Measurements from ENCODE around the gene FAM114A1.
A peak's percentile ranks its signal among the peaks of the same experiment; 100 is the strongest.

The FAM114A1 gene

DNA sequence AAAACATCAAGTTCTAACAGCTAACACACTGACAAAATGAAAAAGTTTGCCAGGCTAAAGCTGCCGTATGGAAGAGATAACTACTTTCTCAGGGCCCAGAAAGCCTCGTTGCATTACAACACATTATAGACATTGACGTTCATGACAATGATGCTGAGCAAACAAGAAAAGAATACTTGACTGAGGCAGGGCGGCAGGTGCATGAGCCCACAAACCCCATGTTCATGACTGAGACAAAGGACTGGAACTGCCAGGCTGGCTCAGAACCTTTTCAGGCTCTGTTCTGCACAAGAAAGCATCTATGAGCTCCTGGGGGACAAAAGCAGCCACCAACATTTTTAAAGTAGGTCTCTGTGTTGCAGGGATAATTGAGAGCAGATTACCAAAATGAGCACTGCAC lies 24.6 kb upstream of the FAM114A1 start:
- no peak for DNase-seq (ENCODE audit: low read depth, low spot score)
- no peaks in the 10 kb centered on the region for H3K27me3 ChIP-seq (ENCODE audit: insufficient read depth, insufficient read length)
- H3K4me3 ChIP-seq (ENCODE audit: insufficient read length, low read depth) = no peak overlapping the region
- TF ChIP-seq ZNF274 (IDR thresholded peaks at IDR 0.05; ENCODE audit: low read depth, low read length) (no peak), SUZ12 (IDR thresholded peaks at IDR 0.05; ENCODE audit: extremely low read depth, insufficient read depth, insufficient read length) (no peak), YY1 (IDR thresholded peaks at IDR 0.05; ENCODE audit: insufficient read depth, insufficient read length) (no peak)
- H3K9ac ChIP-seq (ENCODE audit: insufficient read length, low read depth) = no peak overlapping the region
- peaks cover 3% of the 10 kb centered on the region; the same call in 1 of the 2 replicates for H3K9me3 ChIP-seq (ENCODE audit: insufficient read depth, low read length)
- H3K36me3 ChIP-seq (ENCODE audit: insufficient read depth, insufficient read length, low read length) = no peaks in the 10 kb centered on the region
- no peaks in the 10 kb centered on the region for H3K4me1 ChIP-seq (ENCODE audit: insufficient read depth, insufficient read length)

DNA sequence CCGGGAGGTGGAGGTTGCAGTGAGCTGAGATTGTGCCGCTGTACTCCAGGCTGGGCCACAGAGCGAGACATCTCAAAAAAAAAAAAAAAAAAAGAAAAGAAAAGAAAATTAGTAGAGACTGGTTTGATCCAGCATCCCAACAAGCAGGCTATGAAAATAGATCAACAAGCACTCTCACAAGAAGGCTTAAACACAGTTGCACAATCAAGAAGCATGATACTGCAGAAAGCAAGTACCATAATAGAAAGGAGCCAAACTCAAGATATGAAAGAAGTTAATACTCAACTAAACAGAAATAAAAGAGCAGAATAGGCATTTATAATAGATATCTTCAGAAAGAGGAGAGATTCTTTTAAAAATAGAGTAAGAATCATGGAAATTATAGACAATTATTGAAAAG lies 21.6 kb upstream of the FAM114A1 start:
- peaks cover 3% of the 10 kb centered on the region; the same call in 1 of the 2 replicates for H3K9me3 ChIP-seq (ENCODE audit: insufficient read depth, low read length)
- no peak overlapping the region for H3K4me3 ChIP-seq (ENCODE audit: insufficient read length, low read depth)
- no peaks in the 10 kb centered on the region for H3K4me1 ChIP-seq (ENCODE audit: insufficient read depth, insufficient read length)
- no peak overlapping the region for H3K9ac ChIP-seq (ENCODE audit: insufficient read length, low read depth)
- DNase-seq (ENCODE audit: low read depth, low spot score) = no peak
- TF ChIP-seq YY1 (IDR thresholded peaks at IDR 0.05; ENCODE audit: insufficient read depth, insufficient read length) = no peak
- TF ChIP-seq ZNF274 (IDR thresholded peaks at IDR 0.05; ENCODE audit: low read depth, low read length) = no peak
- no peak for TF ChIP-seq SUZ12 (IDR thresholded peaks at IDR 0.05; ENCODE audit: extremely low read depth, insufficient read depth, insufficient read length)
- H3K36me3 ChIP-seq (ENCODE audit: insufficient read depth, insufficient read length, low read length) = no peaks in the 10 kb centered on the region
- H3K27me3 ChIP-seq (ENCODE audit: insufficient read depth, insufficient read length) = no peaks in the 10 kb centered on the region

GRCh38 chr4:38855466-38855865 lies 12.1 kb upstream of the FAM114A1 start:
- H3K9ac ChIP-seq (ENCODE audit: insufficient read length, low read depth) = no peak overlapping the region
- DNase-seq (ENCODE audit: low read depth, low spot score) = no peak

GRCh38 chr4:38856046-38856445 lies 11.6 kb upstream of the FAM114A1 start:
- Histone ChIP-seq H3K27me3 (ENCODE audit: insufficient read depth, insufficient read length) (no peaks in the 10 kb centered on the region), H3K4me1 (ENCODE audit: insufficient read depth, insufficient read length) (no peaks in the 10 kb centered on the region), H3K36me3 (ENCODE audit: insufficient read depth, insufficient read length, low read length) (no peaks in the 10 kb centered on the region), H3K9ac (ENCODE audit: insufficient read length, low read depth) (no peak overlapping the region), H3K9me3 (ENCODE audit: insufficient read depth, low read length) (no peaks in the 10 kb centered on the region), H3K4me3 (ENCODE audit: insufficient read length, low read depth) (no peak overlapping the region)
- TF ChIP-seq SUZ12 (IDR thresholded peaks at IDR 0.05; ENCODE audit: extremely low read depth, insufficient read depth, insufficient read length) (no peak), ZNF274 (IDR thresholded peaks at IDR 0.05; ENCODE audit: low read depth, low read length) (no peak), YY1 (IDR thresholded peaks at IDR 0.05; ENCODE audit: insufficient read depth, insufficient read length) (no peak)
- DNase-seq (ENCODE audit: low read depth, low spot score) = no peak

More at GRCh38 chr4:38855466-38855865, 12.1 kb upstream of the FAM114A1 start:
- no peaks in the 10 kb centered on the region for H3K4me1 ChIP-seq (ENCODE audit: insufficient read depth, insufficient read length)
- H3K27me3 ChIP-seq (ENCODE audit: insufficient read depth, insufficient read length) = no peaks in the 10 kb centered on the region
- no peaks in the 10 kb centered on the region for H3K9me3 ChIP-seq (ENCODE audit: insufficient read depth, low read length)
- no peak overlapping the region for H3K4me3 ChIP-seq (ENCODE audit: insufficient read length, low read depth)
- TF ChIP-seq SUZ12 (IDR thresholded peaks at IDR 0.05; ENCODE audit: extremely low read depth, insufficient read depth, insufficient read length) (no peak), ZNF274 (IDR thresholded peaks at IDR 0.05; ENCODE audit: low read depth, low read length) (no peak), YY1 (IDR thresholded peaks at IDR 0.05; ENCODE audit: insufficient read depth, insufficient read length) (no peak)
- H3K36me3 ChIP-seq (ENCODE audit: insufficient read depth, insufficient read length, low read length) = no peaks in the 10 kb centered on the region

GRCh38 chr4:38856524-38857337 lies 10.9 kb upstream of the FAM114A1 start, which contains the start of gene TLR6:
TLR6 (minus strand) TSS chr4:38856817; CDS start chr4:38829473, 27,344 bp downstream.
- no peaks in the 10 kb centered on the region for H3K4me1 ChIP-seq (ENCODE audit: insufficient read depth, insufficient read length)
- no peaks in the 10 kb centered on the region for H3K9me3 ChIP-seq (ENCODE audit: insufficient read depth, low read length)
- no peak within 1 kb of the TSS for H3K4me3 ChIP-seq (ENCODE audit: insufficient read length, low read depth)
- H3K9ac ChIP-seq (ENCODE audit: insufficient read length, low read depth) = no peak within 1 kb of the TSS
- peak; percentile 42 for DNase-seq (ENCODE audit: low read depth, low spot score)
- no peaks in the 10 kb centered on the region for H3K27me3 ChIP-seq (ENCODE audit: insufficient read depth, insufficient read length)
- no peaks in the 10 kb centered on the region for H3K36me3 ChIP-seq (ENCODE audit: insufficient read depth, insufficient read length, low read length)
- TF ChIP-seq ZNF274 (IDR thresholded peaks at IDR 0.05; ENCODE audit: low read depth, low read length) (no peak), SUZ12 (IDR thresholded peaks at IDR 0.05; ENCODE audit: extremely low read depth, insufficient read depth, insufficient read length) (no peak), YY1 (IDR thresholded peaks at IDR 0.05; ENCODE audit: insufficient read depth, insufficient read length) (no peak)

GRCh38 chr4:38857354-38858096 lies 10.1 kb upstream of the FAM114A1 start:
- TF ChIP-seq ZNF274 (IDR thresholded peaks at IDR 0.05; ENCODE audit: low read depth, low read length) (no peak), YY1 (IDR thresholded peaks at IDR 0.05; ENCODE audit: insufficient read depth, insufficient read length) (no peak), SUZ12 (IDR thresholded peaks at IDR 0.05; ENCODE audit: extremely low read depth, insufficient read depth, insufficient read length) (no peak)
- Histone ChIP-seq H3K36me3 (ENCODE audit: insufficient read depth, insufficient read length, low read length) (no peaks in the 10 kb centered on the region), H3K4me1 (ENCODE audit: insufficient read depth, insufficient read length) (no peaks in the 10 kb centered on the region), H3K9me3 (ENCODE audit: insufficient read depth, low read length) (no peaks in the 10 kb centered on the region), H3K9ac (ENCODE audit: insufficient read length, low read depth) (no peak overlapping the region), H3K4me3 (ENCODE audit: insufficient read length, low read depth) (no peak overlapping the region), H3K27me3 (ENCODE audit: insufficient read depth, insufficient read length) (no peaks in the 10 kb centered on the region)
- DNase-seq (ENCODE audit: low read depth, low spot score) = no peak

DNA sequence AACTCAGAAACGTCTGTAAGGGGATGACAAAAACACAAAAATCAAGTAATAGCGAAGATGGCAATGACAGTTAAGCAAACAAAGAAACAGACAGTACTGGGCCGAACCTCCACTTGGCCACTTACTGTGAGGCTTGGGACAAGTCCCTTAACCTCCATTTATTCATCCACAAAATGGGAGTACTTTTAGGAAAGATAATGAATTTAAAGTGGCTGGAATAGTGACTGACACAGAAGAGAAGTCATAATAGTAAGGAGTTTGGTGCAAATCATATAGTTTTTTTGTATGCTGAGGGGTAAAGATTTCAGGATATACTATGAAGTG lies 9.5 kb upstream of the FAM114A1 start:
- Histone ChIP-seq H3K4me3 (ENCODE audit: insufficient read length, low read depth) (no peak overlapping the region), H3K9ac (ENCODE audit: insufficient read length, low read depth) (no peak overlapping the region), H3K36me3 (ENCODE audit: insufficient read depth, insufficient read length, low read length) (no peaks in the 10 kb centered on the region), H3K27me3 (ENCODE audit: insufficient read depth, insufficient read length) (no peaks in the 10 kb centered on the region), H3K9me3 (ENCODE audit: insufficient read depth, low read length) (no peaks in the 10 kb centered on the region), H3K4me1 (ENCODE audit: insufficient read depth, insufficient read length) (no peaks in the 10 kb centered on the region)
- DNase-seq (ENCODE audit: low read depth, low spot score) = no peak
- TF ChIP-seq SUZ12 (IDR thresholded peaks at IDR 0.05; ENCODE audit: extremely low read depth, insufficient read depth, insufficient read length) = no peak
- TF ChIP-seq ZNF274 (IDR thresholded peaks at IDR 0.05; ENCODE audit: low read depth, low read length) = no peak
- no peak for TF ChIP-seq YY1 (IDR thresholded peaks at IDR 0.05; ENCODE audit: insufficient read depth, insufficient read length)

Data from NT2/D1 (cell line).